HG02678 (cell line): ENCODE data around the gene HSPA4L.

Source experiments
- ATAC-seq: cut with Tn5 transposase; IDR thresholded peaks from one replicate; pipeline ENCODE4 v1.9.1; 2021; ENCODE audit warnings: mild to moderate bottlenecking, moderate library complexity; ENCODE audit not compliant: unreplicated experiment

The HSPA4L gene

DNA sequence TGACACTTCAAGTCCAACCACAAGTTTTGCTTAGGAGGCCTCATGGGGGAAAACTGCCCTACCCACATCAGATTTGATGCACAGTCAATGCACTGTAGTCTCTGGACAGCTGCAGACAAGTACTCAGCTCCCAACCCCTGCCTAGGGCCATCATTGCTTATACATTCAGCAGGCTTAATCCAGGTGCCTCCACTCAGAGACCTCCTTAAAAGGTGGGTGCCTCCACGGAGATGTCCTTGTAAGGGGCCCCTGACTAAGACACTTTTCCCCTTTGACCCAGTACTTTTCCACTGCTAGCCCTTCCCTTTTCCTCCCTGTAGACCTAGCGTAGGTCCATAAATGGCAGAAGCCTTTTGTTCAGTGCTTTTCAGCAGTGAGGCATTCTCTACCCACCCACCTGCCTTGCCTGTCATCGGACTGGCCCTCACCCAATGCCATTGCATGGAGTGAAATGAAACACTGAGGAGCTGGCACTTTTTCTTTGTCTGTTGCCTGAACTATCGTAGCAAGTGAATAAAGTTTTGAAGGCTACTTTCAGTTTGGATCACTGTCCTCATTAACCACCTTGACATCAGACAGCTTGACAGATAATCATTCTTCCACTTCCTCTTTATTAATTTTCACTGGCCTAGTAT lies 74.8 kb downstream of the HSPA4L start:
- peak; percentile 81 for ATAC-seq

DNA sequence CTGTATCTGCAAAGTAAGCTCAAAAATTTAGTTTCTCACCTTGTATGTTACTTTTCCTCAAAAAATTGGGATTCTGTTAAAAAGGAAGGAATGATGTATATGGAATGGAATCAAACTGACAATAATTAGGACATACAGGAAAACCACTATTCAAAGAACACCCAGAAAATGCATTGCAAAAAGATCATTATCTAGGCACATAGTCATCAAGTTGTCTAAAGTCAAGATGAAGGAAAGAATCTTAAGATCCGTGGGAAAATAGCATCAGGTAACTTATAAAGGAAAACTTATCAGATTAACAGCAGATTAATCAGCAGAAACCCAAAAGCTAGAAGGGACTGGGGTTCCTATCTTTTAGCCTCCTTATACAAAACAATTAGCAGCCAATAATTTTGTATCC lies 75.5 kb downstream of the HSPA4L start:
- ATAC-seq = no peak

DNA sequence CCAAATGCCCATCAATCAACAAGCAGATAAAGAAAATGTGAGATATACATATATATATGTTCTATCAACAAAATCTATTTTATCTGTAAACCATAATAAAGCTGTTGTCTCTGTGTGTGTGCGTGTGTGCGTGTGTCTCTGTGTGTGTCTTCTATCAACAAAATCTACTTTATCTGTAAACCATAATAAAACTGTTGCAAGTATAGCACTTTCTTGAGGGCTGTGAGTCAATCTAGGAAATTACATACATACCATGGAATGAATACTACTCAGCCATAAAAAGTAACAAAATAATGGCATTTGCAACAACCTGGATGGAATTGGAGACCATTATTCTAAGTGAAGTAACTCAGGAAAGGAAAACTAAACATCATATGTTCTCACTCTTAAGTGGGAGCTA lies 86.1 kb downstream of the HSPA4L start:
- ATAC-seq = no peak

DNA sequence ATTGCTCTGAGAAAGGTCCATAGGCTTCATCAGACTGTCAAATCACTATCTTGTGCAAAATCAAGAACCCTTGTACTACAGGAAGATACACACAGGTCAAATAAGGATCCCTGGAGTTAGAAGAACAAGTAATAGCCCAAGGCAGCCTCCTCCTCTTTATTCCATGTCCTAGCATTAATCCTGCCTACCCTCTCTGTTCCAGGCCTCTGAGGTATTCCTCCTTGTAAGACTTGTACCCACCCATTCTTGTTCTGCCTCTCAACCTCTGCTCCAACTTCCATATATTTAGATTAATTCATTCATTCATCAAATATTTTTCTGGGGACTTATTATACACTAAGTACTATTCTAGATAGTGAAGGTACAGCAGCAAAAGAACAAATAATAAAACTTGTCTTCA lies 88.2 kb downstream of the HSPA4L start:
- ATAC-seq = no peak

DNA sequence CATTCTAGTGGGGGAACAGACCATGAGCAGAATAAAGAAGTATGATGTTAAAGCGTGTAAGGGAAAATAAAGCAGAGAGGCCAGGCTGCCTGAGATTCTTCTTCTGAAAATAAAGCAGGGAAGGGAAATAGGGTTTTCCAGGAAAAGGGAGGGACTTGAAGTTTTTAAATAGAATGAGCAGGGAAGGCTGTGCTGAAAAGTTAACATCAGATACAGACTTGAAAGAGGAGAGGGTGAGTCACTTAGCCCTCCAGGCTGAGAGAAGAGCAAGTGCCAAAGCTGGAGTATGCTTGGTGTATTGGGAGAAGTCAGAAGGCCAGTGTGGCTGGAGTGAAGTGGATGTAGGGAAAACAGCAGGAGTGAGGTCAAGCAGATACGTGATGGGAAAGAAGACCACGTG lies 88.6 kb downstream of the HSPA4L start:
- no peak for ATAC-seq

DNA sequence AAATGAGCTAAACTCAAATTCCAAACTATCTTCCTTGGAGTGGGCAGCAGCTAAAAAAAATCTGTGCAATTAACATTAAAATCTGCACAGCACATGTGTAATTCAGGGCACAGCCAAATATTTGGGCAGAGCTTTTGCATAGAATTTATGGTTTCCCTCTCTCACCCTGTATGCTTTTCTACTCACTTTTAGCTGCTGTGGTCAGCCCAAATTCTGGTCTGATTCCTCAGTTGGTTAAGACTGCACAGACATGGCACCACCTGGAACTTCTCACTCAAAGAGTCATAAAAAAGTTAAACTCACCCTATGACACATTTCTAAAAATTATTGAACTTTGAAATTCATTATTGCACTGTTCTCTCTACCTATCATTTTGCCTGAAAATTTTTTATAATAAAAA lies 93.7 kb downstream of the HSPA4L start:
- no peak for ATAC-seq

DNA sequence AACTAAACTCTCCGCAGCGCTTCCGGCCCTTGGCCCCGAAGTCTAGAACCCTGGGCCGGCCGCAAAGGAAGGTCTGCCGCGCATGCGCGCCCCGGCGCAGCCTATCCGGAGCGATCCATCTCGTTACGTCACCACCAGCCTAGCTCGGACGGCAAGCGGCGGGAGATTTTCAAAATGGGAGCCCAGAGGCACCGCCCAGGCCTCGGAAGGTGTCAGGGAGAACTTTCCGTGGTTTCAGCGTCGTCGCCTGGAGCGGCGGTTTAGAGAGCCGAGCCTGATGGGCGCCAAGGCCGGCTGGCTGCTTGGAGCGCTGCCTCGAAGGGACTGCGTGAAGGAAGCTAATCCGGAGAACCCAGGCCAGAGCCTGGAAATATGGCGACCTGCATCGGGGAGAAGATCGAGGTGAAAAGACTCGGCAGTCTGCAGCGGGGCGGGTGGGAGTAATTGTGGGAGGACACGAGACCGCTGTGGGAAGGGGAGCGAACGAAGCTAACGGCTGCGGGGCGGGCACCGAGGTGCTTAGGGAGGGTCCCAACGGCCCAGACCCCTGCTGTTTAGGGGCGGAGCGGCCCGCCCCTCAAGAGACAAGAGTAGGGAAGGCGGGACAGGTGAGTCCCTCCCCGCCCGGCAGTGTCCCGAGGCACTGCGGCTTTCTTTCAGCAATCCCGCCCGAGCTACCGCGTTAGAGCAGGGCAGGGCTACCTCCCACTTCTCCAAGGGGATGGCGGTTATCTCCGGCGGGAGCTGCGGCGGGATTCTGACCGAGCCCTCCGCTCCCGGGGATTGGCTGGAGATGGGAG lies 98.8 kb downstream of the HSPA4L start, which contains the start of gene PLK4:
Gene PLK4 (plus strand): TSS at position 131 of the 800 bp plus-strand sequence. CDS start 242 bp downstream, at position 373.
- peak; percentile 91 for ATAC-seq

DNA sequence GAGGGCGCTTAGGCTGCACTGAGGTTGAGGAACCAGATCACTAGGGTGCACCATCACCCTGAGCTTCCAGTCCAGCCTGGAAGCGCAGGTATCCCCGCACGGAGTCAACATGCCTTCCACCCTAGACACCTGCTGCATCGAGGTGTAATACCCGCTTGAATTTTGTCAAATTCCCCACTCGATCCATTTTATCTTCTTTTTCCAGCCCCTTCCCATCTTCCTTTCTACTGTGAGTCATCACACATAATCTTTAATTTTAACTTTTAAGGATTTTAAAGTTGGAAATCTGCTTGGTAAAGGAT lies 99.4 kb downstream of the HSPA4L start:
- ATAC-seq = peak; percentile 40

DNA sequence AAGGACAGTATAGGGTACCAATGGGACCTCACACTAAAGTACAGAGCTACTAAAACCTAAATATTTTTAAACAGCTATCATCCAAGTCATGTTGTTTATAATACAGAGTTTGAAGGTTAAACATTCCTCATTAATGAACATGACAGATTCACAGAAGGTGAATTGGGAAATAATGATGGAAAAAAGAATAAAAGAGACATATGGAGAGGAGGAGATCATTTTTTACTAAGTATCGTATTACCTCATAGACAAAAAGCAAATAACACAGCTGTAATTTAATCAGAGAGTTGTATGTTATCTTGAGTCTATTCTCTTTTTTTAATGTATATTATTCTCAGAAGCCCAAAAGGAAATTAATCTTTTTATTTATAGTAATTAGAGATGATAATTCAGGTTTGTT lies 106.4 kb downstream of the HSPA4L start:
- no peak for ATAC-seq

DNA sequence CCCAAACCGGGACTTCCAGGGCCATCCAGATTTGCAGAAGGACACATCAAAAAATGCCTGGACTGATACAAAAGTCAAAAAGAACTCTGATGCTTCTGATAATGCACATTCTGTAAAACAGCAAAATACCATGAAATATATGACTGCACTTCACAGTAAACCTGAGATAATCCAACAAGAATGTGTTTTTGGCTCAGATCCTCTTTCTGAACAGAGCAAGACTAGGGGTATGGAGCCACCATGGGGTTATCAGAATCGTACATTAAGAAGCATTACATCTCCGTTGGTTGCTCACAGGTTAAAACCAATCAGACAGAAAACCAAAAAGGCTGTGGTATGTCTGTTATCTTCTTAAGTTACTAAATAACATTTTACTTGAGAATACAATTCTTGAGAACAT lies 107.8 kb downstream of the HSPA4L start:
- no peak for ATAC-seq
